GM21381 (cell line): Measurements from ENCODE around the gene ACAD8.

Experiments used
- ATAC-seq: cut with Tn5 transposase; IDR thresholded peaks from one replicate; pipeline ENCODE4 v1.9.1; 2021; ENCODE audit warnings: mild to moderate bottlenecking, moderate library complexity; ENCODE audit not compliant: unreplicated experiment

The ACAD8 gene

DNA sequence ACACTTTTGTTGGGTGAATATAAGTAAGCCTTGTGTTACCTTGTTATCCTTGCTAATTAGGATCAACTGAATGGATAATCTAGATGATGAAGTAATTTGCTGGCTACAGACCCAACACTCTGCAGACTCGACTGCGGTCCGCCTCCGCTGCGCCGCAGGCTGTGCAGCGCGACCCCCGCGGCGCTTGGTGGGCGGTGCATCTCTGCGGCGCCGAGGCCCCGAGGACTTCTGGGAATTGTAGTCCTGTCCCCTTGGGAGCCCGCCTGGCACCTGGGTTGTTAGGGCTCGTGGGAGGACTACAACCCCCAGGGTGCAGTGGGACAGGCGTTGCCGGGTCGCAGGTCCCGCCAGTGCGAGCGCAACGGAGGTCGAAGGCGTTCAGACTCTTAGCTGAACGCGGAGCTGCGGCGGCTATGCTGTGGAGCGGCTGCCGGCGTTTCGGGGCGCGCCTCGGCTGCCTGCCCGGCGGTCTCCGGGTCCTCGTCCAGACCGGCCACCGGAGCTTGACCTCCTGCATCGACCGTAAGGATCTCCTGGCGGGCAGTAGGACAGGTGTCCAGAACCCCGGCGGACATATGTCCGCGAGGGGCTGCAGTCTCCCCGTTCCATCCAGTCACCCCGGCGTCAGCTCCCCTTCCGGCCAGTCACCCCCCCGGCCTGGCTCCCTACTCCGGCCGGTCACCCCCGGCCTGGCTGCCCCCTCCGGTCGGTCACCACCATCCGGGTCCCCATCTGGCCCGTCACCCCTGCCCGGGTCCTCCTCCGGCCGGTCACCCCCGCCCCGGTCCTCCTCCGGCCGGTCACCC, at the start of gene ACAD8, which contains the start of gene THYN1:
ACAD8 (plus strand) TSS at position 381 of the 806 bp plus-strand sequence; CDS start at position 414, 33 bp downstream.
THYN1 (minus strand) TSS at position 165 of the 806 bp plus-strand sequence. CDS start 470 bp downstream, outside the sequence.
- ATAC-seq, result peak; percentile 99

DNA sequence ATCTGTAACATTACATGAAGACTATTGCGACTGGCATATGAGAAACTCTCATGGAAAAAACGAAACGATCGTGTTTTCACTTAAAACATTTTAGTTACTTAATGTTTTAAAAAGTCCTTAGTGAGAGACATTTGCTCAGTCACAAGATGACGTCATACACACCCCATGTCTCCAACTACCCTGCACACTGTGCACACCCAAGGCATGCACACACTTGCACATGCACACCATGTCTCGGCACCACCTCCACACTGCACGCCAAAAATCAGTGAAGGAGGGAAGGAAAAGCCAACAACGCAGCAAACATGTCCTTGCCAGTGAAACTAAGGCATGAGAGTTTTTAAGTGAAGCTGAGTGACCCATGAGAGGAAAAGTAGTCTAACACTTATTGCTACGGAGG, 47.6 kb upstream of the ACAD8 start:
- no peak for ATAC-seq

DNA sequence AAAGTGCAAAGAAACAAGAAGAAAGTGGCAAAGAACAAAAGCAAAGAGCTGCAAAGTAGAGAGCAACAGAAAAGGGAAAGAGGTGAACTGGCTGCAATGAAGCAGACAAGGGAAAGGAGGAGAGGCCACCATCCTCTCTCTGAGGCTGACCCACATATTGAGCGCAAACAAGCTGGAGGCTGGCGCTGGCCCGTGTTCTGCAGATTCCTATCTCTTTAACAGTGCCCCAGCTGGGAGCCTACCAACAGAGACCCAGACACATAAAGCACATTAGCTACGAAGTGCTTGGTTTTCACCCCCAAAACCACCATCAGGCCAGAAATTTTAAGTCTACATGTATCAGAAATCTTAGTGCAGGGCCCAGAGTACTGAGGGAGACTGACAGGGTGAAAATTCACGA, 47.2 kb upstream of the ACAD8 start:
- no peak for ATAC-seq

DNA sequence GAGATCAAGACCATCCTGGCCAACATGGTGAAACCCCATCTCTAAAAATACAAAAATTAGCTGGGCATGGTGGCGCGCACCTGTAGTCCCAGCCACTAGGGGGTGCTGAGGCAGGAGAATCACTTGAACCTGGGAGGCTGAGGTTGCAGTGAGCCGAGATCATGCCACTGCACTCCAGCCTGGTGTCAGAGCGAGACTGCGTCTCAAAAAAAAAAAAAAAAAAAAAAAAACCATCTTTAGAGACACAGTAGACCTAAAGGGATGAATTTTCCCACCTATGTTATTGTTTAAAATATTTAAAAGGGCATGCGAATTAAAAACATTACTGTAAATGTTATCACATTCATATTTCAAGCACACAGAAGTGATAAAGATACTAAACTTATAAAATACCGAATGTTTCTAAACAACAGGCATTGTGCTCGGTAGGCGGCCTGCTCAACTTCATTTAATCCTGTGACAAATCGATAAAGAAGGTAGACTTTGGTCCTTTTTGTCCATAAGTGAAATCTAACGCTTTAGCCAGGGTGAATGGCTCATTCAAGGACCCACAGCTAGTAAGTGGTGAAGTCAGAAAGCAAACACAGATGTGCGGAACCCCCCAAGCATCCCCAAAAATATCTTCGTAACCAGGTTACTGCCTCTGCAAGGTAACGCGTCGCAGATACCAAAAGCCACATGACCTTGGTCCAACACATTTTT, 45.7 kb upstream of the ACAD8 start:
- no peak for ATAC-seq

DNA sequence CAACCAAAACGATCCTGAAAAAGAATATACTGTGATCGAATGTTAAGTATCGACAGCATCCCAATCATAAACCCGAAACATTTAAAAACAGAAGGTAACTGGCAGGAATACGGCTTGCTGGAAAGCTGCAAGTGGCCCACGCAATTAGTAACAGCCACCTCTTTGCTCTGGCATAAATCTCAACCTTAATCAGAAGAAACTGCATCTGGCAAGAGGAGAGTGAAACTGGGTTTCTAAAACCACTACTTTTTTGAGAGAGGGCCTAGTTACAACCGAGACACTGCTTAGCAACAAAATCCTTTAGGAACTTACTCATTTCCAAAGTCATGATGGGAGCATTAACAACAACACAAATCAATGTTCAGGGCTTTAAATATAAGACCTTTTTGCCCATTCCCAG, 37.5 kb upstream of the ACAD8 start:
- no peak for ATAC-seq

DNA sequence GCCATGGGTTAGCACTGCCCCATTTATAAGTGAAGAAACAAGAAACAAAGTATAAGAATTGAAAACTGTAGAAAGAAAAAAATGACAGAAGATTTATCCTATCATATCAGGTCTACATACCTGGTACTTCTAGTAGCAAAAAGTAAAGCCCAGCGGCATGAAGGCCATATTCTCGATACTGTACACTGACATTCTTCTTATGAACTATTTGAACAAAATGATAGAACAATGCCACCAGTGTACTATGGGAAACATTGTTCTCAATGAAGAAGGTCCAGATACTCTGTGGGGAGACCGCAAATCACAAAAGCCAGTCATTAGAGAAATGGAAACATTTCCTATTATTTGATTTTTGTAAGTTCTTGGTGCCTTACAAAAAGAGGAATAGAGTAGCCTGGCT, 36.6 kb upstream of the ACAD8 start:
- no peak for ATAC-seq

DNA sequence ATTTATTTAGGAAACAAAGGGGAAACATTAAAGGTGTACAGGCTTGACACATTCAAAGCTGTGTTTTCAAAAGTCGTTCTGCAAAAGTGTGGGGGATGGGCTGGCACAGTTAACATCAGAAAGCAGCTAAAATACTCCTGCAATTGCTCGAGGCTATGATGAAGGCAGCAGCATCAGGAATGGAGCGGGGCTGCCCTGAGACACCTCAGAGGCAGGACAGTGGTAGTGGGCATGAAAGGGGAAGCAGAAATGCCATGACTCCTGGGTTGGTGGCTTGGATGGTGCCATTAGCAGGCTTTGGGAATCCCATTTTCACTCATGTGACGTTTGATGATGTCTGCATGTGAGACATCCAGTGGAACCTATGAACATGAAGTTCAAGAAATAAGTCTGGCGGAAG, 30.2 kb upstream of the ACAD8 start:
- ATAC-seq, result no peak

DNA sequence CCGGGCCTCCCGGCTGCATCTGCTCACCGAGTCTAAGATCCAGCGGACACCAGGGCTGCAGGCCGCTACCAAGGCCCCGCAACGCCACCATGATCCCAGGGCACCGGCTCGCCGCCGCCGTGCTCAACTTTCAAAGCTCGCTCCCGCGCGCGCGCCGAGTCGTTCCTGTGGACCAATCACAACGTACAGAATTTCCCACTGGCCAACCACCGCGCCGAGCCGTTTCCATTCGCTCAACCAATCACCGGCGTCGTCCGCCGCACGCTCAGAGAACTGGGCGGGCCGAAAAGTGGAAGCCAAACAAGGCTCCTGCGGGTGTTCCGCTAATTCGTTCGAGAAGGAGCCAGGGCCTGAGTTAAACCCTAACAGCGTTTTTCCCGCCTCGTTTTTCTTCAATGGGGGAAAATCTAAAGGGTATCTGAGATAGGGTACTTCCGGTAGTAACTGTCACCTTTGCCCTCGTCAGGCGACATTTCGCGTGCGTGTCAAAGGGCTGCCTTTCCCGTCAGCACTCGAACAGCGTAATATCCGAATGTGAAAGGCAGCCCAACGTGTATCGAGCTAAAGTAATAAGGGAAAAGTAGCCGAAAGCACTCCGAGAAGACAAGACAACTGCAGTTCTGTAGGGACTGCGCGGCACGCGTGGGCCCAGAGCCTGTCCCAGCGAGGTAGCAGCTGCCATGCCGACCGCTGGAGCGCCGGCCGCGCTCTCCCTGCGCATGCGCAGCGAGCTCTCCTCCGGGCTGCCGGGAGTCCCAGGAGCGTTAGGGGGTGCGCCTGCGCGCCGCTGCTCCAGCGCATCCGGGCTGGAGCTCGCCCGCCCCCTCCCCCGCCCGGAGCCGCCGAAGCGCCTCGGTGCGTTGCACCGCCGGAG, 29.3 kb upstream of the ACAD8 start, which contains the start of the genes NCAPD3 and VPS26B:
NCAPD3 (minus strand) TSS at position 132 of the 874 bp plus-strand sequence; CDS start at position 91, 41 bp downstream.
VPS26B (plus strand) TSS at position 836 of the 874 bp plus-strand sequence. CDS start 452 bp downstream, outside the sequence.
- ATAC-seq, result peak; percentile 72

DNA sequence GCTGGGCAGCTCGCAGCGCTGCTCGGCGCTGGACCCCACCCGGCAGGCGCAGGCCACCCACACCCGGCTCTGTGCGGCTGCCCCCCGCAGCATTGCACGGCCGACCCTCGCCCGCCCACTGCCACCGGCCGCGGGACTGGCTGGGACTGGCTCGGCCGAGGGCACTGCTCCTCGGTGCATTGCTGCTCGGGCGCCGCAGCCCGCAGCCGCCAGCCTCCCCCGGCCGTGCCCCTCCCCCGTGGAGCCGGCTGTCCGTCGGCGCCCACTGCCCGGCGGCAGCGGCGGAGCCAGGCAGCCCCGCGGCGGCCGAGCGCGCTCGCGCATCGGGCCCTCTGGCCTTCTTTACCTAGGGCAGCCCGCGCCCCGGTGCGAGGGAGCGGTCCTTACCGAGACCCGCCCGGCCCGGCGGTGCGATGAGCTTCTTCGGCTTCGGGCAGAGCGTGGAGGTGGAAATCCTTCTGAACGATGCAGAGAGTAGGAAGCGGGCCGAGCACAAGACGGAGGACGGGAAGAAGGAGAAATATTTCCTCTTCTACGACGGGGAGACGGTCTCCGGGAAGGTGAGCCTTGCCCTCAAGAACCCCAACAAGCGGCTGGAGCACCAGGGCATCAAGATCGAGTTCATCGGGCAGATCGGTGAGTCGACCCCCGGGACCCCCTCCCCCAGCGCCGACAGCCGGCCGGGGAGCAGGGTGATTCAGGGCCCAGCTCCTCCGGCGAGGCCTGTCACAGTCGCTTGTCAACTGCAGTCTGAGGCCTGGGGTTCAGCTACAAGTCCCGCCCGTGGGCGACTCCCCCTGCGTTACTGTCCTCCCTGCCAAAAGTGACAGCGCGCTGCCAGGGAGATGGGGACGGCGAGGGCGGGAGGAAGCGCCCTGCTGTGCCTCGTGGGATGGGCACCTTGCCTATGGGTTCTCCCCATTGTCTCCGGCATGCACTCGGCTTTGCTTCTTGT, 28.4 kb upstream of the ACAD8 start:
- peak; percentile 23 for ATAC-seq

DNA sequence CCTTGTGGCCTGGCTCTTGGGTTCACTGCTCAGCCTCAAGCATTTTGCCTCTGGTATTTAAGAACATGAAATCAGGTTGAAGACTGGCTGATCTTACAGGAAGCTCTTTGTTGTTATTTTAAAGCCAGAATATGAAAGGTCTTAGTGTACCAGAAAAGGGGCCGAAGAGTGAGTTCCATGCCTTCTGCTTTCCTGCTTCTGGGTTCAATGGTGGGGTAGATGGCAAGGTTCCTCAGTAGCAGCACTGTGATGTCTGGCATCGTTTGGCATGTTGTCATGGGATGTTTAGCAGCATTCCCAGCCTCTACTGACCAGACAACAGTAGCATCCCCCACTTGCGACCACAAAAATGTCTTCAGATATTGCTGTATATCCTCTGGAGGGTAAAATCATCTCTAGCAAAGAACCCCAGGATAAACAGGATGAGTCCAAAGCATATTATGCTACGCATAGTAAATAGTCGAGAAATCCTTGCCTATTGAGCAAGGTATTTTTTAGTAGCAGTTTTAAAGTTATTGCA, 26.5 kb upstream of the ACAD8 start:
- ATAC-seq, result no peak

DNA sequence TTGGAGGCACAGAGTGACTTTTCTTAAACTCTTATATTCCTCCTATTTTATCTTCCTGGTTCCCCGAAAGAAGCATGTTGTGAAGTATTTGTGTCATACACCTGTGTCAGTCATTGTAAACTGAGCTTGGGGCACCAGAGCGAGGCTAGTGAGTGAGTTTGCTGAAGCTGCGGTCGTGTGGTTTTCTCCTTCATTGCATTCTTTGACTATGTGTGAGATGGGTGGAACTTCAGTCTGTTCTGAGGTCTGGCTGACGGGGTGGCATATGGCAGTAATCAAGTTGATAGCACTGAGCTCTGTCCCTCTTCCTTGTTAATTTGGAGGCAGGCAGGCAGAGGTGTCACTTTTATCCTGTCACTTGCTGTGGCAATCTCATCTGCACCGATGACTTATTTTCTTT, 24.7 kb upstream of the ACAD8 start:
- peak; percentile 55 for ATAC-seq

DNA sequence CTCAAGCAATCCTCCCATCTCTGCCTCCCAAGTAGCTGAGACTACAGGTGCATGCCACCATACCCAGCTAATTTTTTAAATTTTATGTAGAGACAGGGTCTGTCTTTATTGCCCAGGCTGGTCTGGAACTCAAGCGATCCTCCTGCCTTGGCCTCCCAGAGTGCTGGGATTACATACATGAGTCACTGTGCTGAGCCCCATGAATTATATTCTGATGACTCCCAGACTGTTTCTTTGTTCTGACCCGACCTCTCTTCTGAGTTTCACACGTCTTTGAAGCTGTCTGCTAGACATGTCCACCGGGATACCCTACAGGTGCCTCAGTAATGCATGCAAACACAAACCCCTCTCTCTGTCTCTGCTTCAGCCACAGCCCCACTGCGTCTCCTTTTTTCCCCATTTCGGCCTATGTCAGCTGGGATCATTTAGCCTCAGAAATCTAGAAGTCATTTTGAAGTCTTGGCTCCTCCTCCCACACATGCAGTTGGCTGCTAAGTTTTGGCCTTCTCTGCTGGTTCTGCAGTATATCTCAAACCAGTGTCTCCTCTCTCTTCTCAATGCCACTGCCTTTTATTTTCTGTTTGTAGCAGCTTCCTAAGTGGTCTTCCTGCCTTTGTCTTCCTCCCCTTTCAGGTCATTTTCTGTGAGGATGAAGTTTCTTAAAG, 24.1 kb upstream of the ACAD8 start:
- no peak for ATAC-seq

DNA sequence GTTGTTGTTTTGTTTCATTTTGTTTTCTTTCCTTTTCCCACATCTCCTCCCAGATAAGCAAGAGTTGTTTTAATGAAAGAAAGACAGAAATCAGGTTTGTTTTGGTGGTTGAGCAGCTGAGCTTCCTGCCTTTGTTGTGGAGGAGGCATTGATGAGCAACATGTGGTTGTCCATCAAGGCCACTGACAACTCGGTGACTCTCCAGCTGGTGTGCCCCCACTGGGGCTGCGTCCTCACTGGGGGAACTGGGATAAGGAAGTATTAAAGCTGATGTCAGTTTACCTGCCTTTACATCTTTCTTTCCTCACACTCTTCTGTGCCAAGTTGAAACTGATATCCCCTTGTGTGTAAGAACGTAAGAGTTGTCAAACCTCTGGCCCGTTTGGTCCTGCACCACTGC, 23.0 kb upstream of the ACAD8 start:
- no peak for ATAC-seq

DNA sequence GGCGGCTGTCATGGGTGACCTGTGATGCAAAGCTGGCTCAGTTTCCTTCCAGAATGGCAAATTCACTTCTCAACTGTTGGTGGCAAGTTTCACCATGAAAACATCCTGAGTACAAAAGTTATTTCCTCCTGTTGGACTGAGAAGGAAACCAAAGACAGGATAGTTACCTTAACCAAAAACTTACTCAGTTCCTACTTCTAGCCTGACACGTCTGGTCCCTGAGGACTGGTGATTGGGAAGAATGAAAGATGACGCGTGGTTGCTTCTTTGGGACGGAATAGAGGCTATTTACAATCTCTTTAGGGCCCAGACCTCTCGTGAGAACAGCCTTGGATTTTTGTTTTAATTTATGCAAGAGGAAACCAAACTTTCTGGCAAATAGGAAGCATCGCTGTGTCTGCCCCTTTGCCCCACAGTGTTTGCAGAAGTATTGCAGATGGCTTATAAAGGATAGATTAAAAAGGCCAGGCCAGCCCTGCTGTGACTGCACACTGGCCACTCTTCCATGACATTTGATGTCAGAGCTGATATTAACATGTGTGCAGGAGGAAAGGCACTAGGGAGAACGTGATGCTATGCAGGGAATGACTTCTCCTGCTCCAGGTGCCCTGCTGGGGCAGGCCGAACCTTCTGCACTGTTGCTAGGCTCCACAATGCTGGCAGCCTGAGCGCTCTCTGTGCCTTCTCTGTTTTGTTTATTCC, 21.3 kb upstream of the ACAD8 start:
- no peak for ATAC-seq

DNA sequence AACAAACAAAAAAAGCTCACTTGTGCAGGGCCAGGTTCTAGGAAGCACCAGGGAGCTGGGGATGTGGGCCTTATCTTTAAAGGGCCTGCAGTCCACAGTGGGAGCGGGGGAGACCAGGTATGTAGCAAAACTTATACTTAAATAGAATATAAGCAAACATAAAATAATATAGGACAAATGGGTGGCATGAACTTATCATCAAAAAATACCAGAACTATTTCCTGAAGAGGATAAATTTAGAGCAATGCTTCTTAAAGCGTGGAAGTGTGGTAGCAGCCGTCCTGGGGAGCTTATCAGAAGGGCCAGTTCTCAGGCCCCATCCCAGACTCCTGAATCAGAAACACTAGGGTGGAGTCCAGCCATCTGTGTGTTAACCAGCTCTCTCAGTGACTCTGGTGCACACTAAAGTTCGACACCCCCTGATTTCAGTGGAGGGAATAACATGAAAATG, 19.6 kb upstream of the ACAD8 start:
- no peak for ATAC-seq

DNA sequence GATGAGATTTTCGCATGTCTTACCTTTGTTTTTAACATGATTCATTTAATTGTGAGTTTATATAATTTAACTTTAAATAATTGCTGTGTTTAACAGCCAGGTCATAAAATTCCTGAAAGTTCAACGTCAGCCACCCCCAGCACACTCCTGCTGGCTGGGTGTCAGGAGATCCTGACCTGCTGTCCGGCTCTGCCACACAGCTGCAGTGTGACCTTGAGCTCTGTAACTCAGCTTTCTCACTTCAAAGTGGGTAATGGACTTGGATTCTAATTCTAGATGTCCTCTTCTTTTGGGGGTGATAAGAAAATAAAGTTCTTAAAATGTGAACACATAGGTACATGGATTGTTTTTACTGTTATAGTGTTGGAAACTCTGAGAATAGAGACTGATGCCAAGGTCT, 18.0 kb upstream of the ACAD8 start:
- no peak for ATAC-seq

DNA sequence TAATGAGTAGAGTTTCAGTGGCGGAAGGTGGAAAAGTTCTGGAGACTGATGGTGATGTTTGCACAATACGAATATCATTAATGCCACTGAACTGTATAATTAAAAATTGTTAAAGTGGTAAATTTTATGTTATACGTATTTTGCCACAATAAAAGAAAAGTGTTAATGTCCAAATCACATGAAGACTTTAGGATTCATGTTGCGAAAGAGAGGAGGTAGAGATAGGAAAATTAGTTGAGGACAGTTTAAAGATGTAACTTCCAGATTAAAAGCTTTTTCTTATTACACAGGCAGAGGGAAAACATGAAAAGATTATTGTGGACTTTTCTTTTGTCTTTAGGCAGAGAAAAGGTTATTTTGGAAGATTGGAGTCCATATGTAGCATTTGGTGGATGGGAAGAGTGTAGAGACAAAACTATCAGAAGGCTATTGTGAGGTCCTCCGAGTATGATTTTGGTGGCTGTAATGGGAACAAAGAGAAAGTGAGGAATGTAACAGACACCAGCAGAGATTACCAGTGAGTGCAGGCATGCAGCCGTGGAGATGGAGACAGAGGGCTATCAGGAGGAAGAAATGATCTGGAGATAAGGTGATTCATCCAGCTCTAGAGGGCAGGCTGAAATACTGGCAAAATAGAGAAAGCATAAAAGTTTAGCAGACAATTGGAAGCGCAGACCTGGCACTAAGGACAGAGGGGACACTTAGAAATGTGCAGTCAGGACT, 16.4 kb upstream of the ACAD8 start:
- ATAC-seq, result no peak

DNA sequence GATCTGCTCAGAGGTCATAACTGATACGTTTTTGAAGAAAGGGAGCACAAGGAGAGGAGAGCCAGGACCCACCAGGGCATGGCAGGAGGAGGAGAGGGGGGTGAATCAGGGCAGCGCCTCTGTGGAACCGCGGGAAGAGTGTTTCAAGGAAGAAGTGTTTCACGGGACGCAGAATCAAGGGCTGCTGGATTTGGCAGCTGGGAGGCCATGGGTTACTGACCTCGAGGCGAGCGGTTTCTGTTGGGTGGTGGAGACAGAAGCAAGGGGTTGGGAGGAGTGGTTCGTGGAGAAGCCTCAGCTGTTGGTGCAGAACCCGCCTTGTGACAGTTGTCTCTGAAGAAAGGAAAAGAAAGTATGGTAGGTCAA, 15.8 kb upstream of the ACAD8 start:
- no peak for ATAC-seq
